Upper lobe of right lung (tissue), 1 donor: ENCODE measurements around the gene ARL8B. TPM values are rescaled to one million over a fixed set of nuclear protein-coding genes. Genes with fewer than 3 reads are reported as not detected.

Experiments
- ATAC-seq: fragments of 200-7000 bp; cut with Tn5 transposase; one replicate; pipeline ENCODE4 v1.9.1; 2020; ENCODE audit warnings: mild to moderate bottlenecking, moderate library complexity
- DNase-seq: peaks from one replicate; pipeline ENCODE4 v3.0.0-alpha.2; 2020
- H3K27ac ChIP-seq: fragments of 200-600 bp; one replicate; pipeline ENCODE4 v1.8.0; 2022
- H3K27me3 ChIP-seq: fragments of 200-600 bp; one replicate; pipeline ENCODE4 v1.8.0; 2022; ENCODE audit warnings: mild to moderate bottlenecking
- H3K36me3 ChIP-seq: fragments of 200-600 bp; one replicate; pipeline ENCODE4 v1.8.0; 2022
- H3K4me1 ChIP-seq: fragments of 200-600 bp; one replicate; pipeline ENCODE4 v1.8.0; 2022
- H3K4me3 ChIP-seq: fragments of 200-600 bp; one replicate; pipeline ENCODE4 v1.8.0; 2022; ENCODE audit warnings: mild to moderate bottlenecking
- H3K9me3 ChIP-seq: fragments of 200-600 bp; one replicate; pipeline ENCODE4 v1.8.0; 2022
- intact Hi-C: fragments of 100-400 bp; cut with DNase I; formaldehyde crosslinking; loops from one replicate; pipeline ENCODE4 v1.11.0; 2022
- total RNA-seq: library from RNA; stranded (reverse); fragmentation: NEBNext Ultra II Directional; extraction: Animal tissue kit (Norgen Biotek cat#: 25700); gene quantifications from one replicate; pipeline ENCODE4 v1.2.1, GENCODE V29; 2021
- TF ChIP-seq, protein P1 (sequence below): fragments of 200-600 bp; IDR thresholded peaks from one replicate; pipeline ENCODE4 v1.8.0; 2022; ENCODE audit warnings: antibody characterized with exemption
- donor health status: DM: no; HTN: yes; CAD: no; lungs with severe emphysema.

Gene ARL8B
- total RNA-seq, 1 donor from 2014 or later = 91.5 TPM

DNA sequence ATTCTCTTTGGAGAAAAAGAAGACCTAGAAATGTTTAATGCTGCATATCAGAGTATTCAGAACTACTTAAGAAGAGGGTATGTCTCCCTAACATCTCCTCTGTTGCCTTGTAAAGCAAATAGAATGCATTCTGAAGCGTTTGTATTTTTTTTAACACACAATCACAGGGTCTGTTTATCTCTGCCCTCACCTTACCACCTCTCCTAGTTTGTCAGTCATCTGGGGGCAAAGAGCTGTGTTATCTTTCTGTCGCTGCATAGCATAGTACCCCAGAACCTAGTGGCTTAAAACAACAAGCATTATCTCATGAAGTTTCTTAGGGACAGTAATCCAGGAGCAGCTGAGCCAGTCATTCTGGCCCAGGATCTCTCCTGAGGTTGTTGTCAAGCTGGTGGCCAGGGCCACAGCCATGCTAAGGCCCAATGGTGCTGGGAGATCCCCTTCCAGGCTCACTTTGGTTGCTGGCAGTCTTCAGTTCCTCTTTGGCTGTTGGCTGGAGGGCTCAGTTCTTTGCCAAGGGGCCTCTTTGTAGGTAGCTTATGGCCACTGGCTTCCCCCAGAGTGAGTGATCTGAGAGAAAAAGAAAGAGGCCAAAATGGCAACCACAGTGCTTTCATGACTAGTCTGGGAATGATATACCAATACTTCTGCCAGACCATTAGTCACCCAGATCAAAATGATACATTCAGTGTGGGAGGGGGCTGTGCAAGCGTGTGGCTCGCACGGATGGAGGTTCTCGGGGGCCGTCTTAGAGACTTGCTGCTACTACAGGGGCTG is 83.3 kb downstream of the ARL8B start:
- DNase-seq (no peak), ATAC-seq (no peak)
- H3K27ac ChIP-seq = no peak overlapping the region
- TF ChIP-seq, protein P1, sequence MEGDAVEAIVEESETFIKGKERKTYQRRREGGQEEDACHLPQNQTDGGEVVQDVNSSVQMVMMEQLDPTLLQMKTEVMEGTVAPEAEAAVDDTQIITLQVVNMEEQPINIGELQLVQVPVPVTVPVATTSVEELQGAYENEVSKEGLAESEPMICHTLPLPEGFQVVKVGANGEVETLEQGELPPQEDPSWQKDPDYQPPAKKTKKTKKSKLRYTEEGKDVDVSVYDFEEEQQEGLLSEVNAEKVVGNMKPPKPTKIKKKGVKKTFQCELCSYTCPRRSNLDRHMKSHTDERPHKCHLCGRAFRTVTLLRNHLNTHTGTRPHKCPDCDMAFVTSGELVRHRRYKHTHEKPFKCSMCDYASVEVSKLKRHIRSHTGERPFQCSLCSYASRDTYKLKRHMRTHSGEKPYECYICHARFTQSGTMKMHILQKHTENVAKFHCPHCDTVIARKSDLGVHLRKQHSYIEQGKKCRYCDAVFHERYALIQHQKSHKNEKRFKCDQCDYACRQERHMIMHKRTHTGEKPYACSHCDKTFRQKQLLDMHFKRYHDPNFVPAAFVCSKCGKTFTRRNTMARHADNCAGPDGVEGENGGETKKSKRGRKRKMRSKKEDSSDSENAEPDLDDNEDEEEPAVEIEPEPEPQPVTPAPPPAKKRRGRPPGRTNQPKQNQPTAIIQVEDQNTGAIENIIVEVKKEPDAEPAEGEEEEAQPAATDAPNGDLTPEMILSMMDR = no peak
- H3K9me3 ChIP-seq = no peaks in the 10 kb centered on the region
- H3K4me3 ChIP-seq = no peak overlapping the region
- H3K36me3 ChIP-seq = peaks cover 100% of the 10 kb centered on the region
- H3K4me1 ChIP-seq = no peaks in the 10 kb centered on the region
- H3K27me3 ChIP-seq = no peaks in the 10 kb centered on the region
- intact Hi-C loops = no loop called here

DNA sequence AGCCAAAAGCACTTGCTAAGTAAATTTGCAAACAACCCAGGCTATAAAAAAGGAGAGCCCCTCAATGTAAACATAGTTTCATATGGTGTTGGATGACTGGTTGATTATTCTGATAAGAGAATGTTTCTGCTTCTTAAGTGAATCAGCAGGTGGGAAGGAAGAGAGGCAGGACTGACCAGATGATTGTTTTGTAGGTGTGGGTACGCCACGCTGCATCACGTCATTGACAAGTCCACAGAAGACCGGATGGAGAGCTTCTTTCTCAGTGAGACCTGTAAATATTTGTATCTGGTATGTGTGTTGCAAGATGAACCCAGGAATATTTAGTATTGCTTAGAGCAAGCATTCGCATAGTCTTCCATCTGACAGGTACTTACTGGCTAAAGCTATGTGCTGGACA is 88.8 kb downstream of the ARL8B start:
- Histone ChIP-seq H3K4me3 (no peak overlapping the region), H3K36me3 (peaks cover 100% of the 10 kb centered on the region), H3K27ac (no peak overlapping the region), H3K9me3 (no peaks in the 10 kb centered on the region), H3K27me3 (no peaks in the 10 kb centered on the region), H3K4me1 (no peaks in the 10 kb centered on the region)
- no peak for ATAC-seq
- DNase-seq = no peak
- TF ChIP-seq, protein P1 = no peak
- intact Hi-C loops = no loop called here

DNA sequence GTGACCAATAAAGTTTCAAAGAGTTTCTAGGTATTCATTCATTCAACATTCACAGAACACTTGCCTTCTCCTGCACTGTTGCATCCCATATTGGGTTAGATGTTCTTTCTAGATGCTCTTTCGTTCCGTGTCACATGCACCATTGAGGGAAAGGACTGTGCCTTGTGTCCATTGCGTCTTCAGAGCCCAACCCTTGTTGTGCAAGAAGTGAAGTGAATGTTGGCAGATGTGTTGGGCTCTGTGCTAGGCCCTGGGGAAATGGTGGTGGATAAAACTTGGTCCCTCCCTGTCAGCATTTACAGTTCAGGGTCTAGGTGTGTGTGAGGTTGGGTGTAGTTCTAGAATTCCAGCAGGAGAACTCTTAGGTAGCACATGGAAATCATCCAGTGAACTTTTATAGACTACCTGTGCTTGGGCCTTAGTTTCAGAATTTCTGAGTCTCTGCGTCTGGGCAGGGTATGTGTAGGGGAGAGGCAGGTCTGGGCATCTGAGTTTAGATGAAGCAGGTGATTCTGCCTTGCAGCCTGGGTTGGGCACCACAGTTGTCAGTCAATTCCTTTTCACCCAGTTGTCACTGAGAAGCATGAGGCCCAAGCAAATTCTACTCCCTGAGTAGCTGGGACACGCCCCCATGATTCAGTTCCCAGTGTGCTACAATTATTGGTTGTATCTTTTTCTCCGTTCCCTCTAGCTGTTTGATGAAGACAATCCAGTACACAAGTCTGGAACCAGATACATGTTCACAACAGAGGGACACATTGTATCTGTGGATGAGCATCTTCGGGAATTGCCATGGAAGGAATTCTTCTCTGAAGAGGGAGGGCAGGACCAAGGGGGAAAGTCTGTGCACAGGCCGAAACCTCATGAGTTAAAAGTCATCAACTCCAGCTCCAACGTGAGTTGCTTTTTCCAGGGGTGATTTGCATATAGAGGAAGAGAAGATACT is 90.8 kb downstream of the ARL8B start:
- intact Hi-C loops = no loop called here
- ATAC-seq (no peak), DNase-seq (no peak)
- Histone ChIP-seq H3K27me3 (no peaks in the 10 kb centered on the region), H3K27ac (no peak overlapping the region), H3K36me3 (peaks cover 94% of the 10 kb centered on the region), H3K4me1 (no peaks in the 10 kb centered on the region), H3K4me3 (no peak overlapping the region), H3K9me3 (no peaks in the 10 kb centered on the region)
- TF ChIP-seq, protein P1 = no peak

DNA sequence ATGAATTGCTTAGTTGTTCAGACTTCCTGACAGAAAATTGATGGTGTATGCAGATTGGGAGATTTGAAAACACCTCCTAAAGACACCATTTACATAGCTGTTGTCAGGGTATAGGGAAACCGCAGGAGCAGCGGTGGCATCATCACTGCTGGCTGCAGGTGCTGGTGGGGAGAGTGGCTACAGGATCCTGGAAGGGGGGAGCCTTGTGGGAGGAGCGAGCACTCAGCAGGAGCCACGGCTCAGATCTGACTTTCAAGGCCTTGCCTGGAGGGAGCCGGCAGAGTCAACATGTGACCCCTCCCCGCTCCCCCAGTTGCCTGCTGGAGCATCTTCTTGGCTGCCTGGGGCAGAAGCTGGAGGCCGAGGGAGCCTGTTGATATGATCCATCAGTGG is 91.5 kb downstream of the ARL8B start:
- H3K9me3 ChIP-seq = no peaks in the 10 kb centered on the region
- H3K27ac ChIP-seq = no peak overlapping the region
- no peak overlapping the region for H3K4me3 ChIP-seq
- ATAC-seq (no peak), DNase-seq (no peak)
- intact Hi-C loops = no loop called here
- H3K4me1 ChIP-seq = peaks cover 5% of the 10 kb centered on the region
- TF ChIP-seq, protein P1 = no peak
- peaks cover 90% of the 10 kb centered on the region for H3K36me3 ChIP-seq
- no peaks in the 10 kb centered on the region for H3K27me3 ChIP-seq

DNA sequence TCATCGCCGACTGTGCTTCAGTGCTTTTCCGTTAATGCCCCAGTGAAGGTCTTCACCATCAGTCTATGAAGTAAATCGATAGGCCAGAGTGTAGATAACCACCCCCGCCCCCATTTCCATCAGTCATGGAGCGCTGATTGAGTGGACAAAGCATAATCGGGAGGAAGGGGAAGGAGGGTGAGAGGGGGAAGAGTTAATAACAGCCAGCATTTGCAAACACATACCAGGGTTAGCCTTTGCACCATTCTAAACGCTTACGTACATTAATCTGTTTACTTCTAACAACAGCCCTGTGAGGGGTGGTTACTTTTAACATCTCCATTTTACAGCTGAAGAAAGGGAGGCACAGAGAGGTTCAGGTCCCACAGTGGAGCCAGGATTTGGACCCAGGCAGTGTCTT is 92.3 kb downstream of the ARL8B start:
- Histone ChIP-seq H3K4me3 (no peak overlapping the region), H3K27ac (no peak overlapping the region), H3K27me3 (no peaks in the 10 kb centered on the region), H3K36me3 (peaks cover 90% of the 10 kb centered on the region), H3K4me1 (peaks cover 8% of the 10 kb centered on the region), H3K9me3 (no peaks in the 10 kb centered on the region)
- intact Hi-C loops = no loop called here
- ATAC-seq (no peak), DNase-seq (no peak)
- TF ChIP-seq, protein P1 = no peak
